HG02588 (cell line): ENCODE measurements around the gene ZP2.
"Not testable (repeated sequence)": the region's sequence is repeated elsewhere in the genome, so short reads cannot be mapped to it uniquely, and the experiment has no call there.

Source experiments
- ATAC-seq: cut with Tn5 transposase; IDR thresholded peaks from one replicate; pipeline ENCODE4 v1.9.1; 2021; ENCODE audit warnings: mild to moderate bottlenecking, moderate library complexity; ENCODE audit not compliant: unreplicated experiment

The ZP2 gene

GRCh38 chr16:21175397-21175796 is 36.0 kb downstream of the ZP2 start:
- ATAC-seq, result no peak

GRCh38 chr16:21172650-21173049 is 38.7 kb downstream of the ZP2 start:
- ATAC-seq, result no peak

GRCh38 chr16:21170116-21170515 is 41.3 kb downstream of the ZP2 start:
- ATAC-seq, result not testable (repeated sequence)

- ATAC-seq, result no peak
Observed at GRCh38 chr16:21169249-21169981, 42.0 kb downstream of the ZP2 start.

- ATAC-seq, result no peak
Observed at GRCh38 chr16:21167929-21168602, 43.3 kb downstream of the ZP2 start.

- no peak for ATAC-seq
Observed at GRCh38 chr16:21167360-21167759, 44.0 kb downstream of the ZP2 start.

GRCh38 chr16:21166561-21166961 is 44.8 kb downstream of the ZP2 start:
- ATAC-seq, result no peak

- no peak for ATAC-seq
Observed at GRCh38 chr16:21164521-21165168, 46.7 kb downstream of the ZP2 start.

- ATAC-seq, result no peak
Observed at GRCh38 chr16:21163576-21163975, 47.8 kb downstream of the ZP2 start.

GRCh38 chr16:21162661-21163151 is 48.7 kb downstream of the ZP2 start:
- ATAC-seq, result no peak

GRCh38 chr16:21161211-21161610 is 50.2 kb downstream of the ZP2 start:
- ATAC-seq, result no peak

- ATAC-seq, result no peak
Observed at GRCh38 chr16:21160276-21160675, 51.1 kb downstream of the ZP2 start.

GRCh38 chr16:21159281-21159951 is 52.0 kb downstream of the ZP2 start:
- ATAC-seq, result no peak

GRCh38 chr16:21158208-21159110 is 52.9 kb downstream of the ZP2 start, which contains the start of gene LDAF1:
Gene LDAF1, plus strand, starts transcription at chr16:21158674. Its CDS starts 2,509 bp downstream, at chr16:21161183.
- peak; percentile 91 for ATAC-seq

GRCh38 chr16:21157632-21158031 is 53.7 kb downstream of the ZP2 start:
- ATAC-seq, result no peak

- ATAC-seq, result no peak
Observed at GRCh38 chr16:21156767-21157467, 54.5 kb downstream of the ZP2 start.

GRCh38 chr16:21156011-21156410 is 55.4 kb downstream of the ZP2 start:
- ATAC-seq, result not testable (repeated sequence)

GRCh38 chr16:21153124-21153729 is 58.1 kb downstream of the ZP2 start:
- not testable (repeated sequence) for ATAC-seq
